ENCODE data around the gene FITM1.

The FITM1 gene

DNA sequence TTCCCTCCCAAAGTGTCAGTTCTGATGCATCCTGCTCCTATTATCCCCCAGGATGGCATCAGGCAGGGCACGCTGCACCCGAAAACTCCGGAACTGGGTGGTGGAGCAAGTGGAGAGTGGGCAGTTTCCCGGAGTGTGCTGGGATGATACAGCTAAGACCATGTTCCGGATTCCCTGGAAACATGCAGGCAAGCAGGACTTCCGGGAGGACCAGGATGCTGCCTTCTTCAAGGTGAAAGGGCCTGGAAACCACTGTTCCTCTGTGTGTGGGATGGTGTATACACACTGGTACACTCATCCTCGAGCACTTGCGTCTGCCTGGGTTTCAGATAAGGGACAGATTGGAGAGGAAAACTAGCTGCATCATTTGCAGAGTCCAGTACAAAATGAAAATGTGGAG, 31.6 kb downstream of the FITM1 start:
- DNase-seq, result no peak

- DNase-seq, result no peak
Observed at GRCh38 chr14:24164518-24164991, 34.1 kb downstream of the FITM1 start.

GRCh38 chr14:24165785-24166184, 35.3 kb downstream of the FITM1 start:
- DNase-seq, result no peak

DNA sequence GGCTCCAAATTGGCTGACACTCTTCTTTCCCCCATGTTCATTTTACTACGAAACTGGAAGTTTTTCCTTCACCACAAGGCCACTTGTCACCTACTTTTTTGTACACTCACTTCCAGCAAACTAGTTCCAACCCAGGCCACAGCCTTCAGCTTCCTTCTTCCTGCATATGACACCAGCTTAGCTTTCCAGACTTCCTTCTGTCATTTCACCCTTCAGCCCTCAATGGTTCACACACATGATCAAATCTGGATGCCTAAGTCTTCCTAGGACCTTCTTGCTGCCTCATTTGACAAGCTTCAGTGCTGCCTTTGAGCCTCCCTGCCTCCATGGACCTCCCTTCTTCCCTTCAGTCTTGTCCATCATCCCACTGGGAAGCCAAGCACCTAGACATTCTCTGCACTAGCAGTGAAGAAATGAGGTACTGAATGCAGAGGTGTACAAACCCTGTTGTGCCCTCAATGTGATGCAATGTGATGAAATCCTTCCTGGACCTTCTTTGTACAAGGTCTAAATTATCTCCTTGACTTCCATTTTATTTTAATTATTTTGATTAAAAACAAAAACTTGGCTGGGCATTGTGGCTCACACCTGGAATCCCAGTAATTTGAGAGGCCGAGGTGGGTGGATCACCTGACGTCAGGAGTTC, 37.1 kb downstream of the FITM1 start:
- DNase-seq, result no peak

- DNase-seq, result peak; percentile 65 to 79 (median 76)
Observed at GRCh38 chr14:24171422-24172260, 41.2 kb downstream of the FITM1 start, which contains the start of gene REC8. Gene REC8, plus strand, starts transcription at chr14:24172080. Its CDS starts 473 bp downstream, at chr14:24172553.

- peak in 1 of 6 experiments; percentile 12 for DNase-seq
Observed at GRCh38 chr14:24172261-24172860, 41.9 kb downstream of the FITM1 start.

GRCh38 chr14:24172871-24173281, 42.4 kb downstream of the FITM1 start:
- no peak for DNase-seq

DNA sequence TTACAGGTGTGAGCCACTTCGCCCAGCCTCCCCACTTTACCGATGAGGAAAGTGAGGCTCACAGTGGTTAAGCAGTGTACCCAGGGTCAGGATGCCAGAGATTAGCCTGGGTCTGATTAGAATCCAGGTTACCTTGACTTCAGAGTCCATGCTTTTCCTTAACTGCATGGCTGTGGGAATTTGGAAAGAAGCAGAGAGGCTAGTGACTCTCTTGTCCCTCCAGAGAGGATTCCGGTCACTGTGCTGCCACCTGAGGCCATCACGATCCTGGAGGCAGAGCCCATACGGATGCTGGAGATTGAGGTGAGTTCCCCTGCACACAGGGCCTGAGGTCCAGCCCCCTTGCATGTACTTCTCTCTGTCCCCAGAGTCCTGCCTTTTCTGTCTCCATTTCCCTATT, 46.1 kb downstream of the FITM1 start:
- DNase-seq, result no peak

DNA sequence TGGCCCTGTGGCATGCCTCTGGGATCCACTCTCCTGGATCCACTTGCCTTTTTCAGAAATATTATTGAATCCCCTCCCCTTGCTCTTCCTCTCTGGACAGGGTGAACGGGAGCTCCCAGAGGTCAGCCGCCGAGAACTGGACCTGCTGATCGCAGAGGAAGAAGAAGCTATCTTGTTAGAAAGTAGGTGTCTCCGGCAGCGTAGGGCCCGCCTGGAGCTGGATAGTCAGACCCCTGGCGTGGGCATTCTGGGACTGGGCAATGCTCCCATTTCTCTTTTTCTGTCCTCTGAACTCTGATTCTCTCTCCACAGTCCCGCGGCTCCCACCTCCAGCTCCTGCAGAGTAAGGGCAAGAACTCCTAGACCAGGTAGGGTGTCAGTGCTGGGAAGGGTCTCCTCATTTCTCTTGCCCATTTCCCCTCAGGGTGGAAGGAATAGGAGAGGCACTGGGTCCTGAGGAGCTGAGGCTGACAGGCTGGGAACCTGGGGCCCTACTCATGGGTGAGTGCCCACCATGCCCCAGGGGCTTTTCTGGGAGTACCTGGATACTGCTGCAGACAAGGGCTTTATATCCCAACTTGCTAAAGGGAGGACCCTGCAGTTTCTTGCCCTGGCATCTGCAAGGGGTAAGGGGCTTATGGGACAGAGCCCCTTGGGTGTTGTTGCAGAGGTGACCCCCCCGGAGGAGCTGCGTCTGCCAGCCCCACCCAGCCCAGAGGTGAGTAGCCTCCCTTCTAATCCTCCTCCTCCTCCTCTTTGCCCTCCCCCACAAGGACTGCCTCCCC, 46.8 kb downstream of the FITM1 start:
- DNase-seq, result no peak

DNA sequence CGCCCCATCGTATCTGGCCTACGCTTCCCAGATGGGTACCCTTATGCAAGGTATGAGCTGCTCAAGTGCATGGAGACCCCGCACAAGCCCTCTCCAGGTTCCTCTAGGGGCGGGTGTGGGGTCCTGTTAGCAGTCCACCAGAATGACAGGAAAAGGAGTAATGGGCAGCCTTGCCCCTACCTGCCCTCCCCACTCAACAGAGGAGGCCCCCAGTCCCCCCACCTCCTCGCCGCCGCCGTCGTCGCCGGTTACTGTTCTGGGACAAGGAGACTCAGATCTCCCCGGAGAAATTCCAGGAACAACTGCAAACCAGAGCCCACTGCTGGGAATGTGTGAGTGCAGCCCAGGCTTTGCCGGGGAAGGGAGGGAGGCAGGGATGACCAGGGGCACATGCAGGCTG, 47.4 kb downstream of the FITM1 start:
- DNase-seq, result no peak

DNA sequence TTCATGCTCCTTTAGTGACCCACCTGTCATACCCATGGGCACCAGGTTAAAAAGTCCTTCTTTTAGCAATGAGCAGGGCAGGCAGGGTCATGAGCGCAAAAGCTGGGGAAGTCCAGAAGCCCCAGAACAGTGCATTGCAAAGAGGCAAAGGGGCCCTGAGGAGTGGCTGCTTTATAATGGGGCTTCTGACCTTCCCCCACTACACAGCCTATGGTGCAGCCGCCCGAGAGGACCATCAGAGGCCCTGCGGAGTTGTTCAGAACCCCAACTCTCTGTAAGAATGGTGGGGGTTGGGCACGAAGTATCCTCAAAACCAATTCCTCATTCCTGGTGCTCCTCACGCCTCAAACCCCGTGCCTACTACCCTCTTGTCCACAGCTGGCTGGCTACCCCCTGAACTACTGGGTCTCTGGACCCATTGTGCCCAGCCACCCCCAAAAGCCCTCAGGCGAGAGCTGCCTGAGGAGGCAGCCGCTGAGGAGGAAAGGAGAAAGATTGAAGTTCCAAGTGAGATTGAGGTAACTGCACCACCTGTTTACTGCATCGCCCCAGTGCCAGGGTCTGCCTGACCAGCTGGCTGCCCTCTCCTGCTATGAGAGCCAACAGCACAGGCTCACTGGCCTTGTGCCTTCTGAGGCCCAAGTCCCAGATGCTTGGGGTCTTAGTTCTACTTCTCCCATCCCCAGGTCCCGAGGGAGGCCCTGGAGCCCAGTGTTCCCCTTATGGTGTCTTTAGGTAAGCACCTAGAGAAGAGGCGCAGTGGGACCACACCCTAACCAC, 48.1 kb downstream of the FITM1 start:
- no peak for DNase-seq

DNA sequence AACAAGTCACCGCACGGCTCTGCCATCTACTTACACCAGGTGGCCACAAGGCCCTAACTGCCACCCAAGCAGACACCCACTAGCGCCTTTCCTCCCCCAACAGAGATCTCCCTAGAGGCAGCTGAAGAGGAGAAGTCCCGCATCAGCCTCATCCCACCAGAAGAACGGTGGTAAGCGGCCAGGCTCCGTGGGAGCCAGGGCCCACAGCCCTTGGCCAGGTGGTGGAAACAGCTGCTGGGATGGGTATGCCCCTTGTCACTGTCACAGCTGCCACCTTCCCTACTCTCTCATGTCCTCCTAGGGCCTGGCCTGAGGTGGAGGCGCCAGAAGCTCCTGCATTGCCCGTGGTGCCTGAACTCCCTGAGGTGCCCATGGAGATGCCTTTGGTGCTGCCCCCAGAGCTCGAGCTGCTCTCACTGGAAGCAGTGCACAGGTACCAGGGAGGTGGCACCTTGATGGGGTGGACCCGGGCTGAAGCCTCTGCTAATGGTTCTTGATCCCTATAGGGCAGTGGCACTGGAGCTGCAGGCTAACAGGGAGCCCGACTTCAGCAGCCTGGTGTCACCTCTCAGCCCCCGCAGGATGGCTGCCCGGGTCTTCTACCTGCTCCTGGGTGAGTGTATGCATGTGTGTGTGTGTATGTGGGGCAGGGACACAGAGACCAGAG, 49.0 kb downstream of the FITM1 start:
- no peak for DNase-seq

- DNase-seq, result no peak
Observed at GRCh38 chr14:24179961-24180796, 49.7 kb downstream of the FITM1 start.

DNA sequence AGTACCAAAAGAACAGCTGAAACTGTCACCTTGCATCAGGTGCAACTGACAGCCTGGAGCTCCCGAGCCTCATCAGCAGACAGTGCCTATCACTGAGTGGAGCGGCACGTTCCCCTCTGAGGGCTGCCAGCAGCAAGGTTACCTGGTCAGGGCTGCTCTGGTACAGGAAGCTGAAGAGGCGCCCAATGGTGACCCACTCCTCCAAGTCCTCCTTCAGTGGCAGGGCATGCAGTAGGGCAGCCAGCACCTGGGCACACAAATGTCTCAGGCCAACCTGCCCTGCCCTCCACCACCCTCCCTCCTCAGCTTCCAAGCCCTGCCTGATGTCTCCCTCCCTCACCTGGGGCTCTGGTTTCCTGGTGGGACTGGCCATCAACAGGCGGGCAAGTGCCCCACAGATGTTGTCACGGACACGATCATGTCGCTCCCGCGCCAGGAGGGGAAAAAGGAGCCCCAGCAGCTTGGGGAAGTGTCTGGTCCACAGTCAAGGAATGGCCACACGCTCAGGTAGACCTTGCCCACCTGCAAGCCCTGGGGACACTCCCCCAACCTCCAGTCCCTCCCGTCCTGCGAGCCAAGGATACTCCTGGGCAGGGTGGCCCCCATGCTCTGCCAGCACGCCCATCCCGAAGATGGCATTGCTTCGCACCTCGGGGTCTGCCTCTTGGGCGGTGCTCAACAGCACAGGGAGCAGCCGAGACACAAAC, 51.1 kb downstream of the FITM1 start:
- DNase-seq, result no peak
